ENCODE measurements around the gene GYPB. TPM values are rescaled to one million over a fixed set of nuclear protein-coding genes. Genes with fewer than 3 reads are reported as not detected.

GYPB gene
- total and polyA plus RNA-seq, 10 of the 15 experiments (the other 5 are each of a cell fraction or from before 2014, with no cell fraction given) = 0.36 TPM; not detected in 9

GRCh38 chr4:143986180-143986579 lies 33.0 kb downstream of the GYPB start:
- Histone ChIP-seq H4K20me1 (ENCODE audit: control insufficient read depth, insufficient read depth) (no peaks in the 10 kb centered on the region), H3K36me3 (ENCODE audit: control insufficient read depth in 2 of 2, insufficient read depth in 2 of 2, low read length in 1 of 2) (no peaks in the 10 kb centered on the region), H3K79me2 (ENCODE audit: control insufficient read depth, insufficient read depth, low read length) (no peaks in the 10 kb centered on the region), H3K9ac (ENCODE audit: control insufficient read depth, insufficient read depth, low read length) (no peak overlapping the region), H3K9me3 (replicated peaks; ENCODE audit: control insufficient read depth, insufficient read depth, low read length) (no peaks in the 10 kb centered on the region), H2AFZ (ENCODE audit: control insufficient read depth, low read depth, low read length) (no peak overlapping the region), H3K4me3 (no peak overlapping the region), H3K4me2 (ENCODE audit: control insufficient read depth, insufficient read depth) (no peak overlapping the region), H3K27ac (ENCODE audit: control insufficient read depth, insufficient read depth) (no peak overlapping the region), H3K27me3 (replicated peaks in 1 of 2; ENCODE audit: control insufficient read depth in 2 of 2, insufficient read depth in 2 of 2, low read length in 1 of 2) (no peaks in the 10 kb centered on the region), H3K4me1 (ENCODE audit: control insufficient read depth, insufficient read depth, low read length) (no peaks in the 10 kb centered on the region)
- ChIA-PET RAD21 (ENCODE audit: unreplicated experiment) (no interaction called here), POLR2A (no interaction called here), CTCF (interaction anchor here (1.2 kb wide), 1 partner anchor 226 kb away, joined by 3 read pairs; no protein-coding TSS in a partner anchor), SMC1A (ENCODE audit: uncharacterized antibody, unreplicated experiment) (no interaction called here)
- no peak for ATAC-seq
- in situ Hi-C loops (cut with MboI) = no loop called here
- DNase-seq (ENCODE audit: low read depth, low spot score) = no peak
- no TSS peak for BruUV-seq (replicated peaks)
- intact Hi-C loops (cut with micrococcal nuclease; ENCODE audit: unreplicated experiment) = no loop called here
- TF ChIP-seq SIN3A (IDR thresholded peaks at IDR 0.05; ENCODE audit: low read depth, low read length) (no peak), EGR1 (IDR thresholded peaks at IDR 0.05; ENCODE audit: borderline replicate concordance in 1 of 2, low read depth in 2 of 2, low read length in 2 of 2) (no peak), POLR2A (IDR thresholded peaks at IDR 0.05; ENCODE audit: low read depth, low read length) (no peak), PML (IDR thresholded peaks at IDR 0.05; ENCODE audit: low read length) (no peak), ASH2L (IDR thresholded peaks at IDR 0.05; ENCODE audit: borderline replicate concordance, low read depth) (no peak), RBBP5 (conservative IDR thresholded peaks at IDR 0.05) (no peak), DPF2 (IDR thresholded peaks at IDR 0.05) (no peak), TCF12 (IDR thresholded peaks at IDR 0.05; ENCODE audit: low read depth, low read length) (no peak), MEF2A (IDR thresholded peaks at IDR 0.05; ENCODE audit: insufficient read depth, low read depth, low read length) (no peak), SP1 (IDR thresholded peaks at IDR 0.05; ENCODE audit: low read depth, low read length) (no peak), RELA (IDR thresholded peaks at IDR 0.05; ENCODE audit: borderline replicate concordance, partially characterized antibody) (no peak), EZH2 (IDR thresholded peaks at IDR 0.05; ENCODE audit: borderline replicate concordance, control insufficient read depth, low read depth, low read length) (no peak), ZNF592 (IDR thresholded peaks at IDR 0.05) (no peak), BACH1 (IDR thresholded peaks at IDR 0.05; ENCODE audit: borderline replicate concordance) (no peak), TAF1 (IDR thresholded peaks at IDR 0.05; ENCODE audit: borderline replicate concordance, low read depth, low read length) (no peak), ESRRA (IDR thresholded peaks at IDR 0.05; ENCODE audit: low read length) (no peak), CHD4 (IDR thresholded peaks at IDR 0.05) (no peak), NBN (IDR thresholded peaks at IDR 0.05) (no peak)
- 40% methylated on average over 1 of the region's 1 CpG for WGBS (ENCODE audit: insufficient coverage, insufficient replicate concordance, low lambda C conversion rate, missing lambda C conversion rate)
- FAIRE-seq = no peak

All from GM12878 (cell line).